ENCODE data around the gene CPNE5.

DNA sequence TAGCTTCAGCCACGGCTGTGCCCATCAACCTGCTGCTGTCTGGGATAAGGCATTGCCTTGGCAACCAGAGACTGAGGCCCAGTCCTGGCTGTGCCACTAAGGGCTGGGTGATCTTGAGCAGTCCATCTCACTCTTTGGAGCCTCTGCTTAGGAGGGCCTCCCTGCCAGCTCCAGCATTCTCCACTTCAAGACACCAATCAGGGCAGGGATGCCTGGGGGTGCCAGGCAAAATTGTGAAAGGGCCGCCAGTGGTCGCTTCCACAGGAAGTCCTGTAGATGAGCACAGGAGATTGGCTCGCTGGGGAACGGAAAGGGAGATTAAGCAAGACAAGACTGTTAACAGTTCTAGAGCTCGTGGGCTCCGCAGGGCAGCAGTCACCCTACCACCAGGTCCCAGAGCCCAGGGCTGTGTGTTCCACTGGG, 141.8 kb downstream of the CPNE5 start, which contains the start of gene RAB44:
- TF ChIP-seq NFIC (IDR thresholded peaks at IDR 0.05) (no peak), EP300 (IDR thresholded peaks at IDR 0.05; ENCODE audit: borderline replicate concordance) (no peak), ZBTB7A (IDR thresholded peaks at IDR 0.05; ENCODE audit: low read depth) (no peak), MAX (IDR thresholded peaks at IDR 0.05) (no peak)
- TF ChIP-seq, protein P1, sequence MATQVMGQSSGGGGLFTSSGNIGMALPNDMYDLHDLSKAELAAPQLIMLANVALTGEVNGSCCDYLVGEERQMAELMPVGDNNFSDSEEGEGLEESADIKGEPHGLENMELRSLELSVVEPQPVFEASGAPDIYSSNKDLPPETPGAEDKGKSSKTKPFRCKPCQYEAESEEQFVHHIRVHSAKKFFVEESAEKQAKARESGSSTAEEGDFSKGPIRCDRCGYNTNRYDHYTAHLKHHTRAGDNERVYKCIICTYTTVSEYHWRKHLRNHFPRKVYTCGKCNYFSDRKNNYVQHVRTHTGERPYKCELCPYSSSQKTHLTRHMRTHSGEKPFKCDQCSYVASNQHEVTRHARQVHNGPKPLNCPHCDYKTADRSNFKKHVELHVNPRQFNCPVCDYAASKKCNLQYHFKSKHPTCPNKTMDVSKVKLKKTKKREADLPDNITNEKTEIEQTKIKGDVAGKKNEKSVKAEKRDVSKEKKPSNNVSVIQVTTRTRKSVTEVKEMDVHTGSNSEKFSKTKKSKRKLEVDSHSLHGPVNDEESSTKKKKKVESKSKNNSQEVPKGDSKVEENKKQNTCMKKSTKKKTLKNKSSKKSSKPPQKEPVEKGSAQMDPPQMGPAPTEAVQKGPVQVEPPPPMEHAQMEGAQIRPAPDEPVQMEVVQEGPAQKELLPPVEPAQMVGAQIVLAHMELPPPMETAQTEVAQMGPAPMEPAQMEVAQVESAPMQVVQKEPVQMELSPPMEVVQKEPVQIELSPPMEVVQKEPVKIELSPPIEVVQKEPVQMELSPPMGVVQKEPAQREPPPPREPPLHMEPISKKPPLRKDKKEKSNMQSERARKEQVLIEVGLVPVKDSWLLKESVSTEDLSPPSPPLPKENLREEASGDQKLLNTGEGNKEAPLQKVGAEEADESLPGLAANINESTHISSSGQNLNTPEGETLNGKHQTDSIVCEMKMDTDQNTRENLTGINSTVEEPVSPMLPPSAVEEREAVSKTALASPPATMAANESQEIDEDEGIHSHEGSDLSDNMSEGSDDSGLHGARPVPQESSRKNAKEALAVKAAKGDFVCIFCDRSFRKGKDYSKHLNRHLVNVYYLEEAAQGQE (IDR thresholded peaks at IDR 0.05; ENCODE audit: low read depth): no peak
